ENCODE data around the gene ZNF689. TPM values are rescaled to one million over a fixed set of nuclear protein-coding genes. Genes with fewer than 3 reads are reported as not detected.

ZNF689 gene
- polyA plus RNA-seq, 5 donors, result 8.3 to 9.9 (median 9.5) TPM

GRCh38 chr16:30566531-30566930 is 43.7 kb downstream of the ZNF689 start:
- DNase-seq, result no peak

DNA sequence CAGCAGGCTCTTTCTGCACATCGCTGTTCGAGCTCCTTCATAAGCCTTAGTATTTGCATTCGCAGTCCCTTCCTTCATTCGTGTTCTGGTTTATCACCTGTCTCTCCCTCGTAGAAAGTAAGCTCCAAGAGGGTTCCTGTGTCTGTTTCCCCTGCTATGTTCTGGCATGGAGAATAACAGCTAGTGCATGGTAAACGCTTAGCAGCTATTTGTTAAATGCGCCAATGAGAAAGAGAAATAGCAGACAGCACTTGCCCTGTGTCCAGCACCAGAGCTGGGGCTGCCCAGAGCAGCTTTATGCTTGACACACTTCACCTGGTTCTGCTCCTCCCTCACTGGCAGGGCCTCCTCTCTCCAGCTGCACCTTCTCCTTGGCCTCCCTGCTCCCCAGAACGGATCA is 44.2 kb downstream of the ZNF689 start:
- DNase-seq, result no peak

DNA sequence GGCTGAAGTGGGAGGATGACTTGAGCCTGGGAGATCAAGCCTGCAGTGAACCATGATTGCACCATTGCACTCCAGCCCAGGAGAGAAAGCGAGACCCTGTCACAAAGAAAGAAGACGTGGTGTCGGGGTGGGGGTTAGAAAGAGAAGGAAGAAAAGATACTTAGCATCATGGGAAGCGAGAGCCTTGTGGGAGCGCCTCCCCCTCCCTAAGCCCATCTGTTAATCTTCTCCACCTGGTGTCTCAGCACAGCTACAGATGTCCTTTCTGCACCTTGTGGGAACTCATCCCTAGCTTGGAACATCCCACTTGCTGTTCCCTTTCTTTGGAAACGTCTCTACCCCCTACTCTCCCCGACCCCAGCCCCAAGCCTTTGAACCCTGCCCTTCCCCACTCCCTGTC is 44.7 kb downstream of the ZNF689 start:
- DNase-seq, result no peak

GRCh38 chr16:30562021-30562420 is 48.2 kb downstream of the ZNF689 start:
- DNase-seq, result no peak

- DNase-seq, result no peak
These were observed 48.9 kb downstream of the ZNF689 start for GRCh38 chr16:30561089-30561816.

DNA sequence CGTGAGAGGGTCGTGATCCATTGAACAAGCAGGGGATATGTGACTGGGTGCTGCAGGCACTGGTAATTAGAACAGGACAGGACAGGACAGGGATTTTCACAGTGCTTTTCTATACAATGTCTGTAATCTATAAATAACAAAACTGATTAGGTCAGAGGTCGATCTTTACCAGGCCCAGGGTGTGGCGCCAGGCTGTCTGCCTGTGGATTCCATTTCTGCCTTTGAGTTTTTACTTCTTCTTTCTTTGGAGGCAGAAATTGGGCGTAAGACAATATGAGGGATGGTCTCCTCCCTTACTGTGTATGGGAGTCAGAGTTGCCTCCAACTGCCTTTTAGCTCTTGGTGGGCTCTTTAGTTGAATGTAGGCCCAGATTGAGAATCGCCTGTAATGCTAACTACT is 50.5 kb downstream of the ZNF689 start:
- DNase-seq, result no peak

DNA sequence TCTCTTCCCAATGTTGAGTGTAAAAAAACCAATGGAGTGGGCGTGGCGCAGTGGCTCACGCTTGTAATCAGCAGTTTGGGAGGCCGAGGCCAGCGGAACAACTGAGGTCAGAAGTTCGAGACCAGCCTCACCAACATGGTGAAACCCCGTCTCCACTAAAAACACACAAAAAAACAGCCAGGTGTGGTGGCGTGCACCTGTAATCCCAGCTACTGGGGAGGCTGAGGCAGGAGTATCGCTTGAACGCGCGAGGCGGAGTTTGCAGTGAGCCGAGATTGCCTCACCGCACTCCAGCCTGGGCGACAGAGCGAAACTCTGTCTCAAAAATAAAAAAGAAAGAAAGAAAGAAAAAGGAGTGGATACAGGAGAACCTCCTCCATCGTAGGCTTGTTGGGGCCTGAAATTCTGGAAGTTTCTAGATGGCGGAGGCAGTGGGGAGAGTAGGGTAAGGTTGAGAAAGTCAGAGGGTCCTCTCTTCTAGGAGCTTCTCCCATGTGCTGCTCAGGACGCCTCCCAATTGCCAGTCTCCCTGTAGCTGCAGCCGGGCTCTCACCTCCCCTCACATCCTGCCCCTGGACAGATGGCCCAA is 51.3 kb downstream of the ZNF689 start:
- DNase-seq, result no peak

DNA sequence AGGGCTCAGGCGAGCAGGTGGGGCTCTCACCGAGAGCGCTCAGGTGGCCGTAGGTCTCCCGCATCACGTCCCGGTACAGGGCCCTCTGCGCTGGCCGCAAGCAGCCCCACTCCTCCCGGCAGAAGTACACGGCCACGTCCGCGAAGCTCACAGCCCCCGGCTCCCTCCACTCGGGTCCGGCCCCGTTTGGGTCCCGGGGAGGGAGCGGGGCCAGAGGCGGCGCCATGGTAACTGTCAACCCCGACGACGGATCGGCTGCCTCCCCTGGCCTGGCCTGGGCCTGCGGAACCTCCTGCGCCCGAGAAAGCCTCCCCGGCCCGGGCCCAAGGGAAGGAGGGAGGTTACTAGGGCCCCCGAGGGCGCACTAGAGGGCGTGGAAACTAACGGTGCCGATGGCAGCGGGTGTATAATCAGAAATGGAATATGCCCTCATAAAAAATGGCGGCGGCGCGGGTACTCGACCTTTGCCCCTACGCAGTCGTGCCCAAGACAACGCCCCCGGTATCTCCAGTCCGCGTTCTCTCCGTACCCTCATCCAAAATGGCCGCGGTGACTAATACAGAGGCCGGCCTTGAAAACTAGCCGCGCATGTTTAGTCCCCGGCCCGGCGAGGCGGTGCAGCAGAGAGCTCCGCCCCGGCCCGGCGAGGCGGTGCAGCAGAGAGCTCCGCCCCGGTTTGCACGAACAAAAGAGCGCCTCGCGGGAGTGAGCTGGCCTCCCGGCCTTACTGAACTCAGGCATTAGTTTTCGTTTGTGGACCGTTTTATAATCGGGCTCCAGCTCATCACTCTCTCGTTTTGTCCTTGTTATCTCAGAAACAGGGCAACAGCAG is 52.0 kb downstream of the ZNF689 start, which contains the start of gene ZNF764:
ZNF764 (minus strand) TSS at position 418 of the 832 bp plus-strand sequence; CDS start at position 226, 192 bp downstream.
- DNase-seq, result peak; percentile 95

DNA sequence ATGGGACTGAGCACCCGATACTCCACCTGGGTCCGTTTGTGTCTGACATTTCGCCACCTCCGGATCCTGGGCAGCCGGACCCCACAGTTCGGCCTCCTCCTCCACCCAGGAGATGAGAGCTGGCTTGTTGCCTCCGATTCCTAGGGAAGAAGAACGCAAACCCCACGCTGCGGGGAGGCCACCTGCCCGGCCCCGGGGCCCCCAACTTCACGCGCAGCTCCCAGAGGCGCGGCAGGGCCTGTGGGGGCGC is 52.6 kb downstream of the ZNF689 start:
- DNase-seq, result no peak

GRCh38 chr16:30556125-30556473 is 54.1 kb downstream of the ZNF689 start:
- DNase-seq, result no peak

DNA sequence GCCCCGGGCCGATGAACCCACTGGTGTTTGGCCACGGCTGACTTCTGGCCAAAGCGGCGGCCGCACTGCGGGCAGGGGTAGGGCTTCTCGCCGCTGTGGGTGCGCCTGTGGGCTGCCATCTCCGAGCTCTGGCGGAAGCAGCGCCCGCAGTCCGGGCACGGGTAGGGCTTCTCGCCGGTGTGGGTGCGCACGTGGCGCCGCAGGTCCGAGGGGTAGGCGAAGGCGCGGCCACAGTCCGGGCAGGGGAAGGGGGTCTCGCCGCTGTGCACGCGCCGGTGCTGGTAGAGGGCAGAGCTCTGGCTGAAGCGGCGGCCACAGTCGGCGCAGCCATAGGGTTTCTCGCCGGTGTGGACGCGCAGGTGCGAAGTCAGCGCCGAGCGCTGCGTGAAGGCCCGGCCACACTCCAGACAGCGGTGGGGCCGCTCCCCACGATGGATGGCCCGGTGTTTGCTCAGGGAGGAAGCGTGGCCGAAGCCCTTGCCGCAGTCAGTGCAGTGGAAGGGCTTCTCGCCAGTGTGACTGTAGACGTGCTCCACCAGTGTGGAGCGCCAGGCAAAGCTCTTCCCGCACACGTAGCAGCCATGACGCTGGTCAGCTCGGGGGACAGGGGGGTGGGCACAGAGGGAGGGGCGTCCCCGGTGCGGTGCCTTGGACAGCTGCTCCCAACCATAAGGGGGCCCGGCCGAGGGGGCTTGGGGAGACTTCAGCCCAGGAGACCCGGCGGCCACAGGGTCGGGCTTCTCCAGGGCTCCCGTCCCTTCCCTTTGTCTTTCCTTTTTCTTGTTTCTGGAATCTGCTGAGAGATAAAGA is 54.7 kb downstream of the ZNF689 start:
- DNase-seq, result no peak

DNA sequence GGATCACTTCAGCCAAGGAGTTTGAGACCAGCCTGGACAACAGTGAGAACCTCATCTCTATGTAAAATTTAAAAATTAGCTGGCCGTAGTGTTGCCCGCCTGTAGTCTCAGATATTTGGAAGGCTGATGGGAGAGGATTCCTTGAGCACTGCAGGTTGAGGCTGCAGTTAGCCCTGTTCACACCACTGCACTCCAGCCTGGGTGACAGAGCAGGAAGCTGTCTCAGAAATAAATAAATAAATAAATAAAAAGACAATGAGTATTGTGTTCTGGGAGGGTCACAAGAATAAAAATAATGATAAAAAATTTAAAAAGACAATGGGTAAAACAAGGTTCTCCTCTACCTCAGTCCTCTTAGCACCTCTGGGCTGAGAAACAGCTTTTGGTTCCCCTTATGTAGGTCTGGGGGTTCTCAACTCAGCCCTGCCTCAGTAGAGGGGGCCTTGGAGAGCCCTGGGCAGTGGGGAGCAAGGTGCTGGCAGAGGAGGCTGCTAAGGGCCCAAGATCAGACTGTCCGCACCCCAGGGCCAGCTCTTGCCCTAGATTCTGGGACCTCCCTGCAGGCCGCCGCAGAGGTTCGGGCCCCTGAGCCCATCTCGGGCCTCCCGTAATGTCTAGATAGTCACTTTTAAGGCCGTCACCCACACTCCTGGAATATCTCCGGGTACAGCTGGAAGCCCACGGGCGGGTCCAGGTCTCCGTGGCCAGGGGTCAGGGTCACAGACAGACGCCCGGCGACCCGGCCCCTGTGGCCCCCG is 55.5 kb downstream of the ZNF689 start:
- DNase-seq, result no peak

GRCh38 chr16:30553393-30553899 is 56.7 kb downstream of the ZNF689 start:
- no peak for DNase-seq

DNA sequence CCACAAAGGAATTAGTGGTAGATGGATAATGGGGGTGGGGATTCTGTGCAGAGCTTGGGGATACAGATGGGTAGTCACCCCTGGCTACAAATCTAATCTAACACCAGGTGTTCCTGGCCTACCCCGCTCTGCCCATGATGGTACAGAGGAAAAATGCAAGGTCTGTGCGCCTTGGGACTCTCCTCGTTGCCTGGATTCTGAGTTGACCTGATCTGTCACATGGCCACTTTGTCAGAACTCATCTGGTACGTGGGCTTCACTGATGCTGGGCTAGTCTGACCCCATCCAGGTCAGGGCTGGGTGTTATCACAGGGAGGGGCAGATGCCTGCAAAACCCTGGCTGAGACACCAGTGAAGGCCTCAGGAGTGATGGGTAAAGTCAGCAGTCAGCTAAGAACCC is 57.2 kb downstream of the ZNF689 start:
- no peak for DNase-seq

Other genes with a start within 250 kb of the ZNF689 start
- gene TBC1D10B, start 239.9 kb downstream of the ZNF689 start, polyA plus RNA-seq (ENCODE audit: insufficient read depth in 1 of 5, insufficient read length in 5 of 5, low replicate concordance in 1 of 5), result 10 to 100 TPM; 23.9 to 43.1 (median 32.6) TPM
- 100 to 1,000 TPM in 1 of 5 donors, 1 to 10 TPM in 2, under 1 TPM in 1, not detected in 1; 0.24 to 353 (median 6.6) TPM for gene MYL11, start 235.6 kb downstream of the ZNF689 start, polyA plus RNA-seq (ENCODE audit: insufficient read depth in 1 of 5, insufficient read length in 5 of 5, low replicate concordance in 1 of 5)
- 1 to 10 TPM; 2.0 to 4.0 (median 2.7) TPM for gene SEPTIN1, start 227.8 kb downstream of the ZNF689 start, polyA plus RNA-seq (ENCODE audit: insufficient read depth in 1 of 5, insufficient read length in 5 of 5, low replicate concordance in 1 of 5)
- gene ZNF48, start 215.0 kb downstream of the ZNF689 start, polyA plus RNA-seq (ENCODE audit: insufficient read depth in 1 of 5, insufficient read length in 5 of 5, low replicate concordance in 1 of 5), result 10 to 100 TPM in 1 of 5 donors, 1 to 10 TPM in 4; 6.4 to 10.7 (median 7.8) TPM
- gene ZNF771, start 202.8 kb downstream of the ZNF689 start, polyA plus RNA-seq (ENCODE audit: insufficient read depth in 1 of 5, insufficient read length in 5 of 5, low replicate concordance in 1 of 5), result 1 to 10 TPM; 4.2 to 9.7 (median 4.9) TPM
- gene DCTPP1, start 180.4 kb downstream of the ZNF689 start, polyA plus RNA-seq (ENCODE audit: insufficient read depth in 1 of 5, insufficient read length in 5 of 5, low replicate concordance in 1 of 5), result 10 to 100 TPM; 27.0 to 53.7 (median 37.8) TPM
- gene SEPHS2, start 164.5 kb downstream of the ZNF689 start, polyA plus RNA-seq (ENCODE audit: insufficient read depth in 1 of 5, insufficient read length in 5 of 5, low replicate concordance in 1 of 5), result 10 to 100 TPM; 30.6 to 34.1 (median 32.7) TPM
- gene ITGAL, start 137.6 kb downstream of the ZNF689 start, polyA plus RNA-seq (ENCODE audit: insufficient read depth in 1 of 5, insufficient read length in 5 of 5, low replicate concordance in 1 of 5), result 1 to 10 TPM; 3.5 to 6.6 (median 4.5) TPM
- 10 to 100 TPM; 28.3 to 49.8 (median 35.7) TPM for gene ZNF768, start 83.8 kb downstream of the ZNF689 start, polyA plus RNA-seq (ENCODE audit: insufficient read depth in 1 of 5, insufficient read length in 5 of 5, low replicate concordance in 1 of 5)
- gene ZNF747, start 75.5 kb downstream of the ZNF689 start, polyA plus RNA-seq (ENCODE audit: insufficient read depth in 1 of 5, insufficient read length in 5 of 5, low replicate concordance in 1 of 5), result 10 to 100 TPM in 1 of 5 donors, 1 to 10 TPM in 4; 7.3 to 10.1 (median 8.8) TPM
- 10 to 100 TPM in 4 of 5 donors, 1 to 10 TPM in 1; 9.8 to 15.3 (median 13.0) TPM for gene ZNF764, start 52.0 kb downstream of the ZNF689 start, polyA plus RNA-seq (ENCODE audit: insufficient read depth in 1 of 5, insufficient read length in 5 of 5, low replicate concordance in 1 of 5)
- gene ZNF688, start 38.7 kb downstream of the ZNF689 start, polyA plus RNA-seq (ENCODE audit: insufficient read depth in 1 of 5, insufficient read length in 5 of 5, low replicate concordance in 1 of 5), result 10 to 100 TPM; 10.5 to 18.3 (median 11.2) TPM
- 10 to 100 TPM; 22.3 to 29.1 (median 25.2) TPM for gene ZNF785, start 24.7 kb downstream of the ZNF689 start, polyA plus RNA-seq (ENCODE audit: insufficient read depth in 1 of 5, insufficient read length in 5 of 5, low replicate concordance in 1 of 5)
- gene PRR14, start 40.6 kb upstream of the ZNF689 start, polyA plus RNA-seq (ENCODE audit: insufficient read depth in 1 of 5, insufficient read length in 5 of 5, low replicate concordance in 1 of 5), result 10 to 100 TPM; 38.7 to 48.3 (median 43.6) TPM
- gene FBRS, start 48.0 kb upstream of the ZNF689 start, polyA plus RNA-seq (ENCODE audit: insufficient read depth in 1 of 5, insufficient read length in 5 of 5, low replicate concordance in 1 of 5), result 10 to 100 TPM; 45.0 to 78.2 (median 65.3) TPM
- 10 to 100 TPM; 30.1 to 41.0 (median 34.8) TPM for gene SRCAP, start 88.8 kb upstream of the ZNF689 start, polyA plus RNA-seq (ENCODE audit: insufficient read depth in 1 of 5, insufficient read length in 5 of 5, low replicate concordance in 1 of 5)
- gene PHKG2, start 138.0 kb upstream of the ZNF689 start, polyA plus RNA-seq (ENCODE audit: insufficient read depth in 1 of 5, insufficient read length in 5 of 5, low replicate concordance in 1 of 5), result 10 to 100 TPM; 20.8 to 34.9 (median 30.3) TPM
- 1 to 10 TPM; 4.0 to 8.1 (median 6.1) TPM for gene CFAP119, start 151.7 kb upstream of the ZNF689 start, polyA plus RNA-seq (ENCODE audit: insufficient read depth in 1 of 5, insufficient read length in 5 of 5, low replicate concordance in 1 of 5)
- 100 to 1,000 TPM in 2 of 5 donors, 10 to 100 TPM in 3; 89.0 to 108 (median 94.4) TPM for gene RNF40, start 151.9 kb upstream of the ZNF689 start, polyA plus RNA-seq (ENCODE audit: insufficient read depth in 1 of 5, insufficient read length in 5 of 5, low replicate concordance in 1 of 5)
- 10 to 100 TPM; 16.8 to 20.9 (median 18.1) TPM for gene ZNF629, start 176.8 kb upstream of the ZNF689 start, polyA plus RNA-seq (ENCODE audit: insufficient read depth in 1 of 5, insufficient read length in 5 of 5, low replicate concordance in 1 of 5)